Inferior parietal cortex (tissue), 1 donor: ENCODE data around the gene UNC45A.
"Not testable (repeated sequence)": the region's sequence is repeated elsewhere in the genome, so short reads cannot be mapped to it uniquely, and the experiment has no call there.

Experiments
- DNase-seq: peaks from one replicate; pipeline ENCODE4 v3.0.0-alpha.2; 2016; ENCODE audit errors: extremely low spot score

The UNC45A gene

DNA sequence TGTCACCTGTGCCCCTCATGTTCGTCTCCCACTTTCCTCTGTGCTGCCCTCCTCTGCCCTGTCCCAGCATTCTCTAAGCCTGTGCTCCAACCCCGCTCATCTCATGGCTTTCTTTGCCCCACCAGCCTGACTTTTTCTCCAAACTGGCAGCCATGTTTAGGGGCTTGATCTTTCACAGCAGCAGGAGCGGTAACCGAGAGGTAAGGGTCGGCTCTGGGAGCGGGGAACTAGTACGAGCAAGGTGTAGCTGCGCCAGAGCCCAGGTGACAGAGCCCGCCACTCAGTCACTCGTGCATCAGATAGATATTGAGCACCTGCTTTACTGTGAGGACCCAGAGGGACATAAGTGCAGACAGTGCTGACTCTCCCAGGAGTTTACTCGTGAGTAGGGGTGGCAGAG lies 18.6 kb upstream of the UNC45A start:
- no peak for DNase-seq

DNA sequence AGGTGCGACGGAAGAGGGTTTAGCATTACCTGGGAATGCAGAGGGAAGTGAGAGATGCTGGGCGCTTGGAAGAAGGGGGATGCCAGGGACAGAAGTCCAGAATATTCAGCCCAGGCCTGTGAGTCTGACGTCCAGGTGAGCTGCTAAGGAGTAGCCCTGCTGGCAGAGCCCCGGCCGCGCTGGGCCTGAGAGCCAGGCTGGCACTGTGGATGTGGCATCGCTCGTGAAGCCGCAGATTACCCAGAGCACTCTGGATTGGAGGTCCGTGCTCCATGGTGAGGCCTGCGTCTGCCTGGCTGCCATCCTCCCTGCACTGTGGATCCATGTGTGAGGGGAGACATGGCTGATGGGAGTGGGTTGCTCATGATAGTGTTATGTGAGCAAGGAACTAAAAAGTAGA lies 17.5 kb upstream of the UNC45A start:
- no peak for DNase-seq

GRCh38 chr15:90918034-90918788 lies 16.9 kb upstream of the UNC45A start:
- no peak for DNase-seq

DNA sequence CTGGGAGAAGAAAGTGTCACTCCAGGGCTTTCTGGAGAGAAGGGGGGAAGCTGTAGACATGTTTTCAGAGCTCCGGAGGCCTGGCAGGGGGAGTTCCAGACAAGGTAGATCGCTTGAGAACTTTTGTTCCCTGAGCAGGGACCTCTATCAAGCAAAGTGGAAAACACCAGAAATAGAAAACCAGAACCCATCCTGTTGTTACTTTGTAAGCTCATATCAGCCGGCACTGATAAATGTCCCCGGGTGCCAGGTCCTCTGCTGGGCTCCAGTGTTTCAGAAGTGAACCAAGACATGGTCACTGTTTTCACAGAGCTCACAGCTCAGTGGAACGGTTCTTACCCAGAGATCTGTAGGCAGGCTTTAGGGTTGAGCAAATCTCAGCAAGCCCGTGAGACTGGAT lies 16.2 kb upstream of the UNC45A start:
- DNase-seq, result no peak

DNA sequence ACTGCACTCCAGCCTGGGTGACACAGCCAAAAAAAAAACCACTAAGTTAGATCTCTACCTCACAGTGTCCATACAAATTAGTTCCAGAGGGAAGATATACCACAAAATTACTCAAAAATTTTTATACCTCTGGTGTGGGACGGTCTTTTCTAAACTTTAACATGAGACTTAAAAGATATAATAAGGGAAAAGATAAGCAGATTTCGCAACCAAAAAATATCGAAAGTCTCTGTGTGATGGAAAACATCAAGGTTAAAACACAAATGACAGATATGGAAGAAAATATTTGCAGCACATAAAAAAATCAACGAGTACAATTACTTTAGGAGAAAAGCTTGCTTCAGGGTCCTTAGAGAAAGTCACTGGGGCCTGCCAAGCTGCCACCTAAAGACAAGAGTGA lies 13.2 kb upstream of the UNC45A start:
- DNase-seq, result no peak

DNA sequence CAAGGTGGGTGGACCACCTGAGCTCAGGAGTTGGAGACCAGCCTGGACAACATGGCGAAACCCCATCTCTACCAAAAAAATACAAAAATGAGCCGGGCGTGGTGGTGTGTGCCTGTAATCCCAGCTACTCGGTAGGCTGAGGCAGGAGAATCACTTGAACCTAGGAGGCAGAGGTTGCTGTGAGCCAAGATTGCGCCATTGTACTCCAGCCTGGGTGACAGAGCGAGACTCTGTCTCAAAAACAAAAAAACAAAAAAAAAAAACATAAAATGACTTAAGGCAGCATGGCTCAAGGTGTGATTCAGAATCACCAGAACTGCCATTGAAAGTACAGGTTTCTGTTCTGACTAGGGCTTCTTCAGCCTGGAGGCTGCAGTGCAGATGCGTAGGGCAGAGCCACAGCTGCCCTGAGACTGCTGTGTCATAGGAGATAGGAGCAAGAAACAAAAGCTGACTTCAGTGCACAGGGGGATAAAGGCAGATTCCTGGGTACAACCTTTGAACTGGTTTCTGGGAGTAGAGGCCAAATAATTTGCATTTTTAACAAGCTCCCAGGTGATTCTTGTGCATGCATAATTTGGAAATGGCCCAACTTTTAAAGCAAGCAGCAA lies 12.3 kb upstream of the UNC45A start:
- DNase-seq, result not testable (repeated sequence)

- no peak for DNase-seq
These were observed 10.7 kb upstream of the UNC45A start for GRCh38 chr15:90924375-90924774.

DNA sequence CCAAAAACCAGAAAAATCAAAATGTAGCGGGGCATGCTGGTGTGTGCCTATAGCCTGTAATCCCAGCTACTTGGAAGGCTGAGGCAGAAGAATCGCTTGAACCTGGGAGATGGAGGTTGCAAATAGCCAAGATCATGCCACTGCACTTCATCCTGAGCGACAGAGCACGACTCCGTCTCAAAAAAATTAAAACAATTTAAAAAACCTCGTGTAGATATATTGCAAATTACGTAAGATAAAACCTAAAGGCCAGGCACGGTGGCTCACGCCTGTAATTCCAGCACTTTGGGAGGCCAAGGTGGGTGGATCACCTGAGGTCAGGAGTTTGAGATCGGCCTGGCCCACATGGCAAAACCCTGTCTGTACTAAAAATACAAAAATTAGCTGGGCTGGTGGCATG lies 8.3 kb upstream of the UNC45A start:
- not testable (repeated sequence) for DNase-seq

- DNase-seq, result not testable (repeated sequence)
These were observed 7.0 kb upstream of the UNC45A start for GRCh38 chr15:90928106-90928505.

DNA sequence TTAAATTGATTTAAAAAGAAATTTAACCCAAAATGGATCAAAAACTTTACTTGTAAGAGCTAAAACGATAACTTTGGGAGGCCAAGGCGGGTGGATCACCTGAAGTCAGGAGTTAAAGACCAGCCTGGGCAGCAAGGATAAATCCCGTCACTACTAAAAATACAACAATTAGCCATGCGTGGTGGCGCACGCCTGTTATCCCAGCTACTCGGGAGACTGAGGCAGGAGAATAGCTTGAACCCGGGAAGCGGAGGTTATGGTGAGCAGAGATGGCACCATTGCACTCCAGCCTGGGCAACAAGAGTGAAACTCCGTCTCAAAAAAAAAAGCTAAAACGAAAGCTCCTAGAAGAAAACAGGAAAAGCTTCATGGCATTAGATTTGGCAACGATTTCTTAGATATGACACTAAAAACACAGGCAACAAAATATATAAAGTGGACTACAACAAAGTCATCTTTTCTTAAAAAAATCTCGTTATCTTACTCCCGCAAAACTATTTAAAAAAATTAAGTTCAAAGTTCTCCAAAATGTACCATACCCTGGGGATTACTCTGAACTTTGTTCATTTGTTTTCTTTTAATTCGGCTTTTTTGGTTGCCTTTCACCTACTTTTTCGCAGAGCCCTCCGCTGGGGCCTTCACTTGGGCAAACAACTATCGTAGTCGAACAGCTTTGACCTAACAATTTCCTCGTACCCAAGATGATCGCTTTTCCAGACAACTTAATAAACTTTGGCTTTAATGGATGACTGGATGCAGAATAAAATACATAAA lies 5.7 kb upstream of the UNC45A start:
- DNase-seq, result peak; percentile 45

DNA sequence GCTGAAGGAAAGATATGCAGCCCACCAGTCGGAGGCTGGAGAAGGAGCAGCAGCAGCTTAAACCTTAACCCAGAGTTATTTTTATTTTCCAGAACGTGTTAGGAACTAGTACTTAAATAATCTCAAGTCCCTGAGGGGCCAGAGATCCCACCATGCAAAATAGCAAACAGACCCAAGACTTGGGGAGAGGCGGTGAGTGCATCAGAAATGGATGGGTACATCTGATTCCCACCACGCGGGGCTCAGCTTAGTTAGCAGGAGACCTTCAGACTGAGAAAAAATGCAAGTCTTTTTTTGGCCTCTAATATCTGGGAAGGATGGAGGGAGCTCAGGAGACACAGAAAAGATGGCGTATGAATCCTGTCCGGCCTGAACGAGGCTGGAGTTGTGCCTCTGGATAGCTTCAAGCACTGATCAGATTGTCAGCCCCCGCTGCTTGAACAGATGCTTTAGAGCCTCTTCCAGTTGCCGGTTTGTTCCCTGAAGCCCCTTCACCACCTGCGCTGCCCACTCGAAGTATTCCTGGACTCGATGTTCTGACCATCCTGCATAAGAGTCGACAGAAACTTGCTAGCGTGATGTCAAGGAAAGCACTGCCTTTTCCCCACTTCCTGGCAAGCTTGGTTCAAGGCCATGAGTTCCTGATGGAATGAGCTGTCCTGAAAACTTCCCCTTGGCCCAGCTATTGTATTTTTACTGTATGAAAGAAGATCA lies 4.1 kb upstream of the UNC45A start:
- DNase-seq, result no peak

DNA sequence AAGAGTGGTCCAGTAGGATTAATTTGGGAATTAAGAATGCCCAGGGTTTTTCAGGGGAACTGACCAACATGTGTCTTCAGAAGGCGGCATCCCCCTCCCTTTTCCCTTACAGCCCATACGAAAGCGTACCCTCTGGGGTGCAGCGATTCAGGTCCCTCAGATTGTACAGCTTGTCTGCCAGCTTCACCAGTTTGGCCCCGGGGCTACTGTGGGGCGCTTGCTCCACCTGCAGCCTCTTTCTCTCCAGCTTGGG lies 3.6 kb upstream of the UNC45A start:
- DNase-seq, result no peak

DNA sequence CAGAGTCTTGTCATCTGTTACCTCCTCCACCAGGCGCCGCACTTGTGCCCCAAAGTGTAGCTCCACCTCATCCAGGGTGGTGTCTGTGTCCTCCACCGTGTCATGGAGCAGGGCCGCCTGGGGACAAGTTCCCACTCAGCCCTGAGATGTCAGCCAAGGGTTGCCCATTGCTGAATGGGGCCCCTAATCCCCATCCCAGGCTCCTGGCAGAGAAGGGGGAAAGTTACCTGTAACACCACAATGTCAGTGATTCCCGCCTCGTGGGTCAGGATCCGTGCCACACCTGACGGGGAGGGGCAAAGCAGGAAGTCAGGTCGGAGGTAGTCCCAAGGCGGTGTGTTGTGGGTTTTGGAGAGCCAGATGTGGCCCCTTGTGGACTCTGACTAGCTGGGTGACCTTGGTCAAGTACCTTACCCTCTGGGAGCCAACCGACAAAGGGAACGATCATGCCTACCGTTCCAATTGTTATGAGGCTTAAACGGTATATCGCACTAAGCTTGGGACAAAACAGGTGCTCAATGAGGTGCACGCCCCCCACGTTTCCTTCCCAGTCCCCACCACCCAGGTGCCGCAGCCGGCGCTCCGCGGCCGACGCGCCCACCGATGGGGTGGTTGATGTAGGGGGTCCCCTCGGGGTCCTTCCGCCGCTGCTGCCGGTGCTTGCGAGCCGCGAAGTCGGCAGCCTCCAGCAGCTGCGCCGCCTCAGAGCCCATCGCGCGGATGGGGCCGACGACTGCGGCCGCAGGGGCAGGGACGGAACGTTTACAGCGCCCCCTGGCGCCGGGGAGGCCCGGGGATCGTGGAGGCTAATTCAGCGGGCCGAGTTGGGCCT lies 3.0 kb upstream of the UNC45A start, which contains the start of gene HDDC3:
Gene HDDC3 (minus strand): TSS at position 722 of the 832 bp plus-strand sequence. CDS start 9 bp downstream, at position 713.
- peak; percentile 88 for DNase-seq

GRCh38 chr15:90932660-90932991 lies 2.5 kb upstream of the UNC45A start:
- no peak for DNase-seq

DNA sequence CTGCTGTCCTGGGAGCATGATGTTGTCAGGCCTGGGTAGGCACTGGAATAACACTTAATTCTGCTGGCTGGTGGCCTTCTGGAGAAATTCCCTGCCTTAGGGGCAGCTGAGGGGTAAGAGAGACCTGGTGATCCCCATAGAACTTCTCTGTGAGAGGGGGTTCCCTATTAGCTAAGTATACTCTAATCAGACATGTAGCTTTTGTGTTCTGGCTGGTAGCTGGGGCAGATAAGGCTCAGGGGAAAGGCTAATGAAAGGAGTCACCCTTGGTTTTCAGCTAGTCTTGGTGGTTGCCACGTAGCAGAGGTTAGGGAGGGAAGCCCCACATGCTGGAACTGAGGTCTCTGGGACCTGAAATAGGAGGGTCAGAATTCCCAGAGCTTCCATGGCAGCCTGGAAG lies 1.8 kb upstream of the UNC45A start:
- DNase-seq, result no peak

DNA sequence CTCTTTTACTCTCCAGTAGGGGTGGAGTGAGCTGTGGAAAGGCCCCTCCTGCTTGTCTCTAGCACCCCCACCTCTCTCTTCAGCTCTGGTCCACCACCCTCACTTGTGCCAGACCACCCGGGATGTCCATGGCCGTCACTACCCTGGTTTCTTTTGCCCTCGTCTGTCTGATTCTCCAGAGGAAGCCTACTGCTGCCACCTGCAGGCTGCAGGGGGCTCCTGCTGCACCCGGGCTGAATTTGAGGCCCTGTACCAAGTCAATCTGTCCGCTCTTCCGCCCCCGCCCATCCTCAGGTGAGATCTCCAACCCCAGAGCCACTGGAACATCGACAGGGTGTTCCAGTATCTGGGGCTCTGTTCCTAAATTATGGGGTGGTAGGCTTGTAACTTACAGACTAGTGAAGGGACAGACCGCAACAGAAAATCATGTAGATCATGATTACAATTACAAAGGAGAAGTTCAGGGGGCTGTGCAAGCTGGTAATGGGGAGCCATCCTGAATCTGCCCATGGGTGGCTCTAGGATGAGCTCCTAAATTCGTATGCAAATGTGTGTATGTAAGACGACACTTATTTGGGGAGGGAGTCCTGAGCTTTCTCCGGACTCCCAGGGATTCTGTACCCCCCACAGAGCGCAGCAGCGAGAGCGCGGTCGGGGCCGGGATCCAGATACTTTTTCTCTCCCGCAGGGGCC lies 683 bp upstream of the UNC45A start:
- DNase-seq, result peak; percentile 86

- no peak for DNase-seq
These were observed 1.7 kb downstream of the UNC45A start for GRCh38 chr15:90936823-90937222.

DNA sequence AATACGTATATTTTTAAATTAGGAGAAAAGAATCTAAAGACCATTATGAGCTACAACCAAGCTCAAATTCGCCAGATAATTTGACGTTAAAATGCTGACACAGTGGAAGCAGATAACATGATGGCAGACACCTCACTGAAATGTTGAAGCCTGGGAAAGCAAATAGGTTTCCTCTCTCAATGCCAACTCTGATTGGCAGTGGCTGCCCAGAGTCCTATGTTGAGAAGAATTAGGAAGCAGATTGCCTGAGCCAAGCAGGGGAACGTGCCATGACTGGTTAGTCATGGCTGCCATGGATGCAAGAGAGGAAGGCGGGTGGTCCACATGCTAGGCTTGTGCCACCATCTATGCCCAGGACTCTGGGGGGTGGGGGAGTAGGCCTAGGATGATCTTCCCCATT lies 3.2 kb downstream of the UNC45A start:
- DNase-seq, result no peak

DNA sequence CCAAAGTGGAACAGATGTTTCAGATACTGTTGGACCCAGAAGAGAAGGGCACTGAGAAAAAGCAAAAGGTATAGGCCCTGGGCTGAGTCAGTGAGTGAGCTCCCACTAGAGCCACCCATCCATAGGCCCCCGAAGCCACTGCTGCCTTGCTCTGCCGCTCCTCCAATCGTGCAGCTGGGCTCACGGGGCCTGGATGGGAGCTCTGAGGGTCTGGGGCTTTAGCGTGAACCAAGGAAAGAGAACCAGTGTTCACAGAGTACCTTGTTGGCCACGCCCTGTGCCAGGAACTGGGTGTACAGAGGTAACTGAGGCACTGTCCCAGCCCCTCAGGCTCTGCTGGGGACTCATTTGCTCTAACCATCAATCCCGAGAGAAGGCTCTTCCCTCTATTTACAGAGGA lies 4.7 kb downstream of the UNC45A start:
- no peak for DNase-seq

GRCh38 chr15:90941038-90941437 lies 6.0 kb downstream of the UNC45A start:
- no peak for DNase-seq
